Mucosa of descending colon (tissue), 3 donors: Measurements from ENCODE around the gene NAA11. TPM values are rescaled to one million over a fixed set of nuclear protein-coding genes. Genes with fewer than 3 reads are reported as not detected.

ENCODE experiments used
- ATAC-seq: fragments of 200-7000 bp; cut with Tn5 transposase; one replicate; pipeline ENCODE4 v1.9.1; 2020; ENCODE audit warnings: mild to moderate bottlenecking, moderate library complexity
- DNase-seq, 3 donors: peaks; one replicate each; pipeline ENCODE4 v3.0.0-alpha.2; 2020
- H3K36me3 ChIP-seq: fragments of 200-600 bp; one replicate; pipeline ENCODE4 v1.8.0; 2021; ENCODE audit warnings: low read depth, mild to moderate bottlenecking
- H3K4me1 ChIP-seq: fragments of 200-600 bp; one replicate; pipeline ENCODE4 v1.8.0; 2021; ENCODE audit warnings: low read depth, mild to moderate bottlenecking
- H3K4me3 ChIP-seq: fragments of 200-600 bp; one replicate; pipeline ENCODE4 v1.8.0; 2021; ENCODE audit warnings: mild to moderate bottlenecking
- H3K9me3 ChIP-seq: fragments of 200-600 bp; one replicate; pipeline ENCODE4 v1.8.0; 2021; ENCODE audit warnings: mild to moderate bottlenecking
- intact Hi-C, 2 donors: fragments of 100-400 bp; cut with DNase I in 1 of 2; cut with micrococcal nuclease in 1 of 2; formaldehyde crosslinking; loops; one replicate each; pipeline versions ENCODE4 v1.11.0 to v1.11.1; 2022; cut with DNase I, micrococcal nuclease
- total RNA-seq, 3 donors: library from RNA; stranded (reverse); fragmentation: NEBNext Ultra II Directional in 2 of 3; extraction: Animal tissue kit (Norgen Biotek cat#: 25700) in 2 of 3; gene quantifications; one replicate each; pipeline versions ENCODE4 v1.2.1 to v1.2.4, GENCODE V29; 2021 to 2023
- TF ChIP-seq, protein P1 (sequence below): fragments of 200-600 bp; IDR thresholded peaks from one replicate; pipeline ENCODE4 v1.8.0; 2022; ENCODE audit warnings: antibody characterized with exemption, mild to moderate bottlenecking
- donor health status: DM: no; HTN: no; CAD: no; lungs with moderate emphysema.
- donor health status: DM: no; HTN: no; CAD: no.
- donor health status: DM: no; HTN: yes; CAD: no.

Gene NAA11
- total RNA-seq, 3 donors from 2014 or later = not detected

DNA sequence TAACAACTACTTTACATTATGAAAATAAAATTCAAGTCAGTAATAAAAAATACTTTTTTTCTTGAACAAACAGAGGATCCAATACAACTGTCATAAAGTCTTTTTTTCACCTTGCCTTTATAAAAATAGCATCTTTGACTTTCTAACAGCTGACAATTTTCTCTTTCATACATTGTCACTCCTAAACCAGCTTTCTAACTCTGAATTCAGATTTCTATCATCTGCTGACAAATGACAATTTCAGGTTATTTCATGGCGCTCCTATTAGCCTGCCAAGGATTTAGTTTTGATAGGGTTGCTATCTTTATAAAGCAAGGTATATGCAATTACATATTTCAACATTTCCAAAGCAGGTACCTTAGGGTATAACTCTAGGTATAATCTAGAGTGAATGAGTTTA lies 14.6 kb downstream of the NAA11 start:
- TF ChIP-seq, protein P1, sequence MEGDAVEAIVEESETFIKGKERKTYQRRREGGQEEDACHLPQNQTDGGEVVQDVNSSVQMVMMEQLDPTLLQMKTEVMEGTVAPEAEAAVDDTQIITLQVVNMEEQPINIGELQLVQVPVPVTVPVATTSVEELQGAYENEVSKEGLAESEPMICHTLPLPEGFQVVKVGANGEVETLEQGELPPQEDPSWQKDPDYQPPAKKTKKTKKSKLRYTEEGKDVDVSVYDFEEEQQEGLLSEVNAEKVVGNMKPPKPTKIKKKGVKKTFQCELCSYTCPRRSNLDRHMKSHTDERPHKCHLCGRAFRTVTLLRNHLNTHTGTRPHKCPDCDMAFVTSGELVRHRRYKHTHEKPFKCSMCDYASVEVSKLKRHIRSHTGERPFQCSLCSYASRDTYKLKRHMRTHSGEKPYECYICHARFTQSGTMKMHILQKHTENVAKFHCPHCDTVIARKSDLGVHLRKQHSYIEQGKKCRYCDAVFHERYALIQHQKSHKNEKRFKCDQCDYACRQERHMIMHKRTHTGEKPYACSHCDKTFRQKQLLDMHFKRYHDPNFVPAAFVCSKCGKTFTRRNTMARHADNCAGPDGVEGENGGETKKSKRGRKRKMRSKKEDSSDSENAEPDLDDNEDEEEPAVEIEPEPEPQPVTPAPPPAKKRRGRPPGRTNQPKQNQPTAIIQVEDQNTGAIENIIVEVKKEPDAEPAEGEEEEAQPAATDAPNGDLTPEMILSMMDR = no peak
- intact Hi-C loops = no loop called here
- H3K36me3 ChIP-seq = no peaks in the 10 kb centered on the region
- DNase-seq (no peak), ATAC-seq (no peak)
- no peaks in the 10 kb centered on the region for H3K9me3 ChIP-seq
- H3K4me3 ChIP-seq = no peak overlapping the region
- no peaks in the 10 kb centered on the region for H3K4me1 ChIP-seq

- H3K4me1 ChIP-seq = no peaks in the 10 kb centered on the region
- H3K36me3 ChIP-seq = no peaks in the 10 kb centered on the region
- ATAC-seq (no peak), DNase-seq (no peak)
- H3K9me3 ChIP-seq = no peaks in the 10 kb centered on the region
- intact Hi-C loops = no loop called here
- no peak overlapping the region for H3K4me3 ChIP-seq
- TF ChIP-seq, protein P1 = no peak
Measured at GRCh38 chr4:79308971-79309370, 16.9 kb downstream of the NAA11 start.

DNA sequence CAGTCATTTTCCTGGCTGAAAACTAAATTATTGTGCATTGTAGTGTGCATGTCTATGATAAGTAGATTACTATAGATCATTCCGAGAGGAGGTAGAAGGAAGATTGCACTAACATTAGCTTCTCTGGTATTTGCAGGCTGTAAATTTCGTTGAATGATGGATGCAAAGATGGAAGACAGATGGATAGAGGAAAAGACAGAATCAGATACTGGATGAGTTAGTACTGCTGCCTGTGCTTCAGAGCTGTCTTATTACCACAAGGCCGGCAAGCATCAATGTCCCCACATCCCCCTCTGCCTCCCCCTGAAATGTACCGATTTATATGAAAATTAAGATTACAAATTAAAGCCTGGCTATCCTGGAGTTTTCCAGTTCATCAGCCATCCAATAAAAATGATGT lies 17.7 kb downstream of the NAA11 start:
- Histone ChIP-seq H3K36me3 (no peaks in the 10 kb centered on the region), H3K9me3 (no peaks in the 10 kb centered on the region), H3K4me1 (no peaks in the 10 kb centered on the region), H3K4me3 (no peak overlapping the region)
- TF ChIP-seq, protein P1 = no peak
- no peak for DNase-seq
- intact Hi-C loops = no loop called here
- no peak for ATAC-seq

DNA sequence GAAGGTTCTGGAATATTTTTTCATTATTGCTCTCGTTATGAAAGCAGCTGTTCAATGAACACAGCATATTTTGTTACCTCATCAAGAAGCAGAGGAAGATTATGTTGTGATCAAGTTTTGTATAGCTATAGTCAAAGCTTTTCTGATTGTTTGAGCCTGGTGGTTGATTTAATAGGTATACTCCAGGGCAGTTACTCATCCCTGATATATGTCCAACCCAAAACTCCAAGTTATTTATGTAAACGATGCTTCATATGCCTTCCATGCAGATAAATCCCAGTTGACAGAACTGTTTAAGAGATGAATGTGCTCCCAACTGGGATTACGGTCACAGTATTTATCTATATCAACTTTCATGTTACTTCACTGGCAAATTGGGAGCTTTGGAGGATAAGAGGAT lies 19.1 kb downstream of the NAA11 start:
- Histone ChIP-seq H3K4me1 (no peaks in the 10 kb centered on the region), H3K4me3 (no peak overlapping the region), H3K36me3 (no peaks in the 10 kb centered on the region), H3K9me3 (no peaks in the 10 kb centered on the region)
- intact Hi-C loops = no loop called here
- TF ChIP-seq, protein P1 = no peak
- DNase-seq = no peak
- no peak for ATAC-seq

DNA sequence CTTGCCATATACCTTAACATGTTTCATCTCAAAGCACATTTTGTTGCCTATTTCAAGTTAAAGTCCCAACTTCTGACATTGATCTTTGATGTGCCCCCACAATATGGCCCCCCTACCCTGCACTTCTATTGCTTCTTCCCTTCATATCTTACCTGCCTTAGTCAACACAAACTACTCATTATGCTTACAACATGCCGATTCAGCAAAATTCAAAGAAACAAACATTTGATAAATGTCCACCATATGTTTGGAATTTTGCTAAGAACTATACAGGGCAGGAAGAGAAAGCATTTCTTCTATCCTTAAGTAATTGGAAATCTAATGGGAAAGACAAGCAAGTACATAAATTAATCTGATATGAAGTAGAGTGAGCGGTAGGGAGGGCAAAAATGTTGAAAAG lies 25.6 kb downstream of the NAA11 start:
- no peaks in the 10 kb centered on the region for H3K9me3 ChIP-seq
- ATAC-seq (no peak), DNase-seq (no peak)
- TF ChIP-seq, protein P1 = no peak
- H3K36me3 ChIP-seq = no peaks in the 10 kb centered on the region
- H3K4me3 ChIP-seq = no peak overlapping the region
- intact Hi-C loops = no loop called here
- no peaks in the 10 kb centered on the region for H3K4me1 ChIP-seq

- H3K4me3 ChIP-seq = no peak overlapping the region
- intact Hi-C loops = no loop called here
- TF ChIP-seq, protein P1 = no peak
- H3K4me1 ChIP-seq = no peaks in the 10 kb centered on the region
- no peaks in the 10 kb centered on the region for H3K36me3 ChIP-seq
- H3K9me3 ChIP-seq = no peaks in the 10 kb centered on the region
- no peak for DNase-seq
- ATAC-seq = peak; percentile 10
Measured at GRCh38 chr4:79298484-79298883, 27.4 kb downstream of the NAA11 start.
